ENCODE results near the gene SLC45A2.

The SLC45A2 gene

GRCh38 chr5:34016750-34017149, 32.3 kb upstream of the SLC45A2 start:
- H3K4me3 ChIP-seq (ENCODE audit: low read depth, low read length) = no peak overlapping the region
- DNase-seq = no peak
- TF ChIP-seq CTCF (IDR thresholded peaks at IDR 0.05; ENCODE audit: low read depth, low read length, missing control alignments) = no peak
- no peak overlapping the region for H3K27ac ChIP-seq
- no peaks in the 10 kb centered on the region for H3K27me3 ChIP-seq (replicated peaks)
- in situ Hi-C loops (cut with HindIII; ENCODE audit: low pct_ligation_motif_present, low sequenced_read_pairs) = no loop called here
- H3K36me3 ChIP-seq (replicated peaks) = no peaks in the 10 kb centered on the region

- DNase-seq = no peak
- in situ Hi-C loops (cut with HindIII; ENCODE audit: low pct_ligation_motif_present, low sequenced_read_pairs) = no loop called here
- Histone ChIP-seq H3K4me3 (ENCODE audit: low read depth, low read length) (no peak overlapping the region), H3K27ac (no peak overlapping the region), H3K36me3 (replicated peaks) (no peaks in the 10 kb centered on the region), H3K27me3 (replicated peaks) (no peaks in the 10 kb centered on the region)
- TF ChIP-seq CTCF (IDR thresholded peaks at IDR 0.05; ENCODE audit: low read depth, low read length, missing control alignments) = no peak
These were observed 31.7 kb upstream of the SLC45A2 start for GRCh38 chr5:34016222-34016621.

GRCh38 chr5:34015120-34015822, 30.8 kb upstream of the SLC45A2 start:
- in situ Hi-C loops (cut with HindIII; ENCODE audit: low pct_ligation_motif_present, low sequenced_read_pairs) = no loop called here
- Histone ChIP-seq H3K4me3 (ENCODE audit: low read depth, low read length) (no peak overlapping the region), H3K36me3 (replicated peaks) (no peaks in the 10 kb centered on the region), H3K27me3 (replicated peaks) (no peaks in the 10 kb centered on the region), H3K27ac (no peak overlapping the region)
- no peak for TF ChIP-seq CTCF (IDR thresholded peaks at IDR 0.05; ENCODE audit: low read depth, low read length, missing control alignments)
- DNase-seq = no peak

GRCh38 chr5:34014626-34015025, 30.1 kb upstream of the SLC45A2 start:
- H3K4me3 ChIP-seq (ENCODE audit: low read depth, low read length) = no peak overlapping the region
- no peak for DNase-seq
- no peaks in the 10 kb centered on the region for H3K36me3 ChIP-seq (replicated peaks)
- no peaks in the 10 kb centered on the region for H3K27me3 ChIP-seq (replicated peaks)
- H3K27ac ChIP-seq = no peak overlapping the region
- in situ Hi-C loops (cut with HindIII; ENCODE audit: low pct_ligation_motif_present, low sequenced_read_pairs) = no loop called here
- TF ChIP-seq CTCF (IDR thresholded peaks at IDR 0.05; ENCODE audit: low read depth, low read length, missing control alignments) = no peak

GRCh38 chr5:34013547-34013946, 29.1 kb upstream of the SLC45A2 start:
- Histone ChIP-seq H3K27me3 (replicated peaks) (no peaks in the 10 kb centered on the region), H3K4me3 (ENCODE audit: low read depth, low read length) (no peak overlapping the region), H3K36me3 (replicated peaks) (no peaks in the 10 kb centered on the region), H3K27ac (no peak overlapping the region)
- no peak for DNase-seq
- TF ChIP-seq CTCF (IDR thresholded peaks at IDR 0.05; ENCODE audit: low read depth, low read length, missing control alignments) = no peak
- in situ Hi-C loops (cut with HindIII; ENCODE audit: low pct_ligation_motif_present, low sequenced_read_pairs) = no loop called here

- no peak overlapping the region for H3K4me3 ChIP-seq (ENCODE audit: low read depth, low read length)
- no peak for TF ChIP-seq CTCF (IDR thresholded peaks at IDR 0.05; ENCODE audit: low read depth, low read length, missing control alignments)
- no peaks in the 10 kb centered on the region for H3K27me3 ChIP-seq (replicated peaks)
- no peak overlapping the region for H3K27ac ChIP-seq
- no peaks in the 10 kb centered on the region for H3K36me3 ChIP-seq (replicated peaks)
- in situ Hi-C loops (cut with HindIII; ENCODE audit: low pct_ligation_motif_present, low sequenced_read_pairs) = no loop called here
- DNase-seq = no peak
These were observed 28.3 kb upstream of the SLC45A2 start for GRCh38 chr5:34012791-34013190.
